Right ventricle myocardium superior (tissue), 1 donor: Measurements from ENCODE around the gene CHST13. TPM values are rescaled to one million over a fixed set of nuclear protein-coding genes. Genes with fewer than 3 reads are reported as not detected.

Experiments
- ATAC-seq: fragments of 200-7000 bp; cut with Tn5 transposase; one replicate; pipeline ENCODE4 v1.9.1; 2020; ENCODE audit warnings: mild to moderate bottlenecking; ENCODE audit not compliant: poor library complexity
- DNase-seq: peaks from one replicate; pipeline ENCODE4 v3.0.0-alpha.2; 2020
- intact Hi-C: fragments of 100-400 bp; cut with DNase I; formaldehyde crosslinking; loops from one replicate; pipeline ENCODE4 v1.11.2; 2022
- long read RNA-seq: library from polyadenylated mRNA; unstranded; transcript quantifications from one replicate; pipeline ENCODE4 v2.0.0, GENCODE V29; 2021
- total RNA-seq: library from RNA; stranded (reverse); fragmentation: NEBNext Ultra II Directional; extraction: Animal tissue kit (Norgen Biotek cat#: 25700); gene quantifications from one replicate; pipeline ENCODE4 v1.2.1, GENCODE V29; 2021
- donor health status: DM: no; HTN: yes; CAD: no; lungs with severe emphysema.

Gene CHST13, protein sequence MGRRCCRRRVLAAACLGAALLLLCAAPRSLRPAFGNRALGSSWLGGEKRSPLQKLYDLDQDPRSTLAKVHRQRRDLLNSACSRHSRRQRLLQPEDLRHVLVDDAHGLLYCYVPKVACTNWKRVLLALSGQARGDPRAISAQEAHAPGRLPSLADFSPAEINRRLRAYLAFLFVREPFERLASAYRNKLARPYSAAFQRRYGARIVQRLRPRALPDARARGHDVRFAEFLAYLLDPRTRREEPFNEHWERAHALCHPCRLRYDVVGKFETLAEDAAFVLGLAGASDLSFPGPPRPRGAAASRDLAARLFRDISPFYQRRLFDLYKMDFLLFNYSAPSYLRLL
- 0.11 TPM for total RNA-seq
- long read RNA-seq, partial matches to known transcripts = 0 of 1 reads
- long read RNA-seq, other reads (novel, unspliced or antisense) = 0 of 1 reads

DNA sequence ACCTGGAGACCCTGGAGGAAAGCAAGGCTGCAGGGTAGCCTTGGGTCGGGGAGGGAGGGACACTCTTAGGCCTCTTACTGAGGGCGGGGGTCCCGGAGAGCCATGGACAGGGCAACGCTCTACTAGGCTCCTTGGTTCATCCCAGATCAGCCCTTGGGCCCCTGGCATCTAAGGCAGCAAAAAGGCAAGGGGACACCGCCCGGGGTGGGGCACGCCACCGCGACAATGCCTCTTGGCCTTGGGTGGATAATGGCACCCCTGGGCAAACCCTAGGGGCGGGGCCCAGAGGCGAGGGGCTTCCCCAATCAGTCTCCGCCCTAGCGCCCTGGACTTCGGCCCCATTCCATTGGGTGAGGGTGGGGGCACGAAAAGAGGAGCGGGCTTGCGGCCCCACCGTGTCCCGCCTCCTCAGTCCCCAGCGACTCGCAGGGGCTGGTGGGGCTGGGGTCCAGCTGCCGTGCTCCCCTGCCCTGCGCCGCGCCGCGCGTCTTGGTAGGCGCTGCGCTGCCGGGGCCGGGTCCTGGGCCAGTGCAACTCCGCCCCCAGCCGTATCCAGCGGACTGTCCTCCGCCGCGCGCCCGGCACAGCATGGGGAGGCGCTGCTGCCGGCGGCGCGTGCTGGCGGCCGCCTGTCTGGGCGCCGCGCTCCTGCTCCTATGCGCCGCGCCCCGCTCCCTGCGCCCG, at the start of gene CHST13:
Gene CHST13 (plus strand): TSS at position 411 of the 684 bp plus-strand sequence. CDS start 178 bp downstream, at position 589.
- peak; percentile 76 for DNase-seq
- peak; percentile 84 for ATAC-seq
- intact Hi-C loops = loop anchor here (10.0 kb wide), 1 partner anchor 1021 kb away; no protein-coding TSS in a partner anchor

DNA sequence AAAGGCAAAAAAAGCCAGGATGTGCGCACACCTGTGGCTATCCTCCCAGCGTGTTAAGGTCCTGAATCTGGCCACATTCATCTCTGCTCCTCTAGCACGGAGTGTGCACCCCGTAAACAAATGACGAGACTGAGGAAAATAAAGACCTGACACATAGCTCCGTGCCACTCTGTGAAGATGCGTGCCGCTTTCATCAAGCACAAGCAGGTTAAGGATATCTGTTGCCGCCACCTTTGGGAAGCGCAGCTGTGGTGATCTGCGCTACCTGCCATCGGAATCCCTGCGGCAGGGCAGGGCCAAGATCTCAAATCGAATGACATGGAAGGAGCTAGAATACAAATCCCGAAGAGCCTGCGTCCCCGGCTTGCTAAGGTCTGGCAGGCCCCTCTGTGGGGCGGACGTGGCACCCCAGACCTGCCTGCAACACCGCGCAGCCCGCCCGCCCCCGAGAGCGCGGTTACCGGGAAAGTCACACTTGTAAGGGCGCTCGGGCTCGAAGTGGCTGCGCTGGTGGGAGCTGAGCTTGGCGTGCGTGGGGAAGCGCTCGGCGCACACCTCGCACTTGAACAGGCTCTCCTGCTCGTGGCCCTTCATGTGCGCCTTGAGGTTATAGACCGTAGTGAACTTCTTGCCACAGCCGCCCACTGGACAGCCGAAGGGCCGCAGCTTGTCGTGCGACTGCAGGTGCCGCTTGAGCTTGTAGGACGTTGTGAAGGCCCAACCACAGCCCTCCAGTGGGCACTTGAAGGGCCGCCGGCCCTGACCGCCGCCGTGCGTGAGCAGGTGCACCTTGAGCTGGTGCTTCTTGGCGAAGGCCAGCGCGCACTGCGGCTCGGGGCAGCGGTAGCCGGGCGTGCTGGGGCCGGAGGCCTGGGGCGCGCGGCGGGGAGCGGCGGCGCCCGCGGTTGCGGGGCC, 49.2 kb upstream of the CHST13 start:
- DNase-seq (peak; percentile 66), ATAC-seq (peak; percentile 2)
- intact Hi-C loops = no loop called here

DNA sequence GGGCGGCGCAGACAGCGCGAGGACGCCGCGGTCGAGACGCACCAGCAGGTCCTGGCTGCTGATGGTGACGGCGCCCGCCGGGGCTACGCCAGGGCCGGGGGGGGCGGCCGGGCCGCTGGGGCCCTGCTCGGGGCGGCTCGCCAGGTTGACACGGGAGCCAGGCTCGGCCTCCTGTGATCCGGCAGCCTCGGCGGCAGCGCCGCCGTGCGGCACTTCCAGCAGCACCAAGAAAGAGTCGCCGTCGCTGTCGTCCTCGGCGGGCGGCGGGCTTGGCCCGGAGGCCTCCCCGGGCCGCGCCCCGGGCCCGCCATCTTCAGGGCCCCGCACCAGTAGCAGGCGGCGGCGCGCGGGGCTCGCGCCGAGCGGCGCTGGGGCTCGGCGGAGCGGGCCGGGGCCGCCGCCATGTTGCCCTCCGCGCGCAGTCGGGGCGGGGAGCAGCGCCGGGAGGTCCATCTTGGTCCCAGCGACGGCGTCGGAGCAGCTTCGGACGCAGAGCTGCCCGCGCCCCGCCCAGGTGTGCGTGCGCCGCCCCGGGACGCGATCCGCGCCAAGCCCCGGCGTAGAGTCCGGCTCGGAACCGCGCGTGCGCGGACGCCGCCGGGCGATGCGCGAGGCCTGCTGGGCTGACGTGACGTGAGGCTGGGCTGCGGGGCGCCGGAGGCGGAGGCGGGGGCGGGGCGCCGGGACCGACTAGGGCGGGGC, 48.4 kb upstream of the CHST13 start, which contains the start of gene ZXDC:
Gene ZXDC (minus strand): TSS at position 479 of the 702 bp plus-strand sequence. CDS start 26 bp downstream, at position 453.
- peak; percentile 98 for DNase-seq
- peak; percentile 94 for ATAC-seq
- intact Hi-C loops = no loop called here

DNA sequence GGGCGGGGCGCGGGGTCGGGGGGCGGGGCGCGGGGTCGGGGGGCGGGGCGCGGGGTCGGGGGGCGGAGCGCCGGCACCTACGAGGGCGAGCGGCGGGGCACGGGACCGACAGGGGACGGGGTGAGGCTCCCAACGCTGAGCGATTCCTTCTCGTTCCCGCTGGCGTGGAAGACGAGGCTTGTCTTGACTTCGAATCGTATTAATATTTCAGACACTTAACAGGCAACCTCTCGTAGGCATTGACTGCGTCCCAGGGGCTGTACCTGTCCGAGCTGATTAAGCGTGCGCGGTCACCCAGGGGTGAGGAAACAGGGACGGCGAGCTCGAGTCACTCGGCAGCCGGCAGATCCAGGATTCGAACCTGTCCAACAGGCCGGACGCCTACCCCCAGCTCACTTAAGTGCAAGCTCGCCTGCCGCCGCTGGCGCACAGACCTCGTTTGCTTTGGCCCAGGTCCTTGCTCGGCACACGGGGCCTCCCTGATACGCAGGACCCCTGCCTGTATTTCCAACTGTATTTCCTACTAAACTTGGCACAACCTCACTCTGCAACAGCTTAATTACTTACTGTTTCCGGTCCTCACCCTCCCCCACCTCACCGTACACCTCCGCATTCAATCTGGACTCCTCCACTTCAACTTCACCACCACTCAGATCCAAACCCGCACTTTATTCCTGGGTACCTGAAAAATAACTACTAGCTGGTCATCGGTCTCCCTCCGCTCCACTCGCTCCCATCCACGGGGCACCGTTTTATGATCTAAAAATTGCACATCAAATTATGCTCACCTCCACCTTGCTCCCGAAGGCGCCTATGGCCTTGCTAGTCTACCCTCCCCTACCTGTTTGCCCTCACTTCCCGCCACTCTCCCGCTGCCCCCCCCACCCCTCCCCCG, 47.5 kb upstream of the CHST13 start:
- peak; percentile 75 for DNase-seq
- intact Hi-C loops = no loop called here
- ATAC-seq = peak; percentile 67

DNA sequence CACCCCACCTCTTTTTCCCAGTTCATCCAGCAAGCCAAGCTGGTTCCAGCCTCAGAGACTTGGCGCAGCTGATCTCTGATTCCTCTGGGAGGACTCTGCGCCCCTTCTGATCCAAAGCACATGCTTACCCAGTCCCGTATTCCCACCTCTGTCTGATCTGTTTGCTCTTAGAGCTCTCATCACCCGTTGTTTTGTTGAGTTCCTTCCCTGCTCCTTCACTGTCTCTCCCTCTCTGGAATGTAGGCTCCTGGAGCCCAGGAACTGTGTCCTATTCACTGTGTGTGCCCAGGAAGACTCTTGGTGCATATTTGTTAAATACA, 46.9 kb upstream of the CHST13 start:
- intact Hi-C loops = no loop called here
- ATAC-seq (no peak), DNase-seq (no peak)

DNA sequence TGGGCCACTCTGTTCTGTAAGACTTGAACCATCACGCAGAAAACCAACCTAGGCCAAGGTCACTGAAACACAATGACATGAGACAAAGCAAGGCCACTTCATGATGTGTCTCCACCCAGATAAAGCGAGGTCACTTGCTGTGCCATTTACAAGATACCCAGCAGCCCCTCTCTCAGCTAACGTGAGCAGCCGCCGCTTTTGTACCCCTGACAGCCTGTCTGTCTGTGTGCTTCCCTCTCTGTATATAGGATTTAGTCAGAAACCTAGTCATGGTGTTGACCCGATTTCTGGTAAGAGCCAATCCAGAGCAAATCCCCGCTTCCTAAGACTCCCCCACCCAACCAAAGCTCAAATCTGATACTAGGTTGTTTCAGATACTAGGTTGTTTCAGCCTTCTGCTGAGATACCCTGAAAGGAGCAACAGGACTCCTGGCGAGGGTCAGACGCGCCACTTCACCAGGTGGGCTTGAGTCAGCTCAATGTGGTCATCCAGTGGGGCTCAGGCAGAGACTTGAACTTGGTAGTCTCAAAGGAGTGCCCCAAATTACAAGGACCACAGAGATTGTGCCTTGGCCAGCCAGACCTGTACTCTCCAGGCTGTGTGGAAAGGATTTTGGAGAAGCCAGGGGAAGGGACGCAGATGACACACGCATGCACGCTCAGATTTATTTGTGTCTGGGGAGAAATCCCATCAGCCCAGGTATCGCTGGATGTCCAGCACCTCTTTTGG, 45.2 kb upstream of the CHST13 start:
- intact Hi-C loops = no loop called here
- peak; percentile 31 for DNase-seq
- no peak for ATAC-seq

DNA sequence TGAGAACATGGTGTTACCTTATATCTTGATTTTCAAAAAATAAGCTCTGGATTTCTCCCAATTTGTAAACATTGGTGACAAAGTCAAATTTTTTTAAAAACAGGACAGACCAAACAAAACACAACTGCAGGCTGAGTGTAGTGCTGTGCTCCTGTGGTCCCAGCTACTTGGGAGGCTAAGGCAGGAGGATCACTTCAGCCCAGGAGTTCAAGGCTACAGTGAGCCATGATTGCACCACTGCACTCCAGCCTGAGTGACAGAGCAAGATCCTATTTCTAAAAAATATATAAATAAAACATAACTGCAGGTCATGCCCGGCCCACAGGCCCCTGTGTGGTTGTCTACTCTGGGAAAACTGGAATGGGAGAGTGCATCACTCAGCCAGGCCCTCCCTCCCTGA, 44.3 kb upstream of the CHST13 start:
- ATAC-seq (no peak), DNase-seq (peak; percentile 16)
- intact Hi-C loops = no loop called here

DNA sequence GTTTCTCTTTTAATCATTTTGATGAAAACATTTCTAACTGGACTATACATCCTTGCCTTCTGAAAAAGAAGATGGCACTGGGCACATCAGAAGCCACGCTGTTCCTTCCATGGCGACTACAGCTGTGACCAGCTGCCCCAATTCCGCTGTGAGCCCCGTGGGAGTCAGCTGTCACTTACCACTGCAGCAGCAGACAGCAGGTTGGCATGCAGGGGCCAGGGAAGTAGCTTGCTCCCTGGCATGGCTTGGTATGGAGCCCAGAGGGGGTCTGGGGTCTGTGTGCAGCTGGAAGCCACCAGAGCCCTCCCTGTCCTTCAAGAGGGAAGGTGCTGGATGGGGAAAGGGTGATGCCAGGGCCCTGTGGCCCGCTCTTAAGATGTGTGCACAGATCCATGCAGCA, 43.7 kb upstream of the CHST13 start:
- ATAC-seq = no peak
- intact Hi-C loops = no loop called here
- DNase-seq = peak; percentile 10

DNA sequence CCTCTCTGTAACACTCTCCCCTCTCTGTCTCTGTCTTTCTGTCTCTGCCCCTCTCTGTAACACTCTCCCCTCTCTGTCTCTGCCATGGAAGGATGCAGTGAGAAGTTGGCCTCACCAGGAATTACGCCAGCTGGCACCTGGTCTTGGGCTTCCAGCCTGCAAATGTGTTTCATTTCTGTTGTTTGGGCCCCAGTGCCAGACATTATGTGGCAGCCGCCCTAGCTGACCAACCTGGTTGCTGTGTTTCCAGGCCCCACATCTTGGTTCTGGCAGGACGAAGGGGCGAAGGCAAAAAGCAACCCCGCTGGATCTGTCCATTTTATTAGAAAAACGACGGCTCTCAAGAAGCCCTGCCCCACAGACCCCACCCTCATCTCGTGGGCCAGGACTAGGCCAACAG, 43.1 kb upstream of the CHST13 start:
- DNase-seq (peak; percentile 54), ATAC-seq (no peak)
- intact Hi-C loops = no loop called here

DNA sequence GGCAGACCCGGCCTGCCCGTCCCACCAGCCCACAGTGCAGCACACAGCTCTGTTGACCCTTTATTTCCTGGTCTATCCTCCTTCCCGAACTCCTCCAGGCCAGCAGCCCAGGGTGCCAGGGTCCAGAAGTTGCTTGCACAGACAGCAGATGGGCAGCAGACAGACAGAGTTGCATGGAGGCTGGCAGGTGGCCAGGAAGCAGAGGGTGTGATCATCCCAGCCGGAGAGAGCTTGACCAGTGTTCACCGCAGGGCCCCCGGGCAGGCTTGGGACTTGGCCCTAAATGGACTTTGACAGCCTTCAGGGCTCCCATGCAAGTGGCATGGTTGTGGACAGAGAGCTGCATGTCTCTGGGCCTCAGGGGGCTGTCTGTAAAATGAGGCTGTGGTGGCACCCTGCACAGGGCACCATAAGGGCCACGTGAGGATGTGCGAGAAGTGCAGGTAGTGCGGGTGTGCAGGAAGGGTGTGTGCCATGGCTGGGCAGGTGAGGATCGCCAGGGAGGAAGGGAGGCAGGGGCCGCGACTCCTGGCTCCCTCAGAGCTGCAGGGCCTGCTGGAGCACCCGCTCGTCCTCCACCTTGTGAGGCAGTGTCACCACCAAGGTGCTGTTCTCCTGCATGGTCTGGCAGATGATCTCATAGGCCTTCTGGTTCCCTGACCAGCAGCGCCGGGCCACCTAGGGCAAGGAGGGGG, 42.0 kb upstream of the CHST13 start:
- DNase-seq (peak; percentile 65), ATAC-seq (peak; percentile 45)
- intact Hi-C loops = no loop called here

DNA sequence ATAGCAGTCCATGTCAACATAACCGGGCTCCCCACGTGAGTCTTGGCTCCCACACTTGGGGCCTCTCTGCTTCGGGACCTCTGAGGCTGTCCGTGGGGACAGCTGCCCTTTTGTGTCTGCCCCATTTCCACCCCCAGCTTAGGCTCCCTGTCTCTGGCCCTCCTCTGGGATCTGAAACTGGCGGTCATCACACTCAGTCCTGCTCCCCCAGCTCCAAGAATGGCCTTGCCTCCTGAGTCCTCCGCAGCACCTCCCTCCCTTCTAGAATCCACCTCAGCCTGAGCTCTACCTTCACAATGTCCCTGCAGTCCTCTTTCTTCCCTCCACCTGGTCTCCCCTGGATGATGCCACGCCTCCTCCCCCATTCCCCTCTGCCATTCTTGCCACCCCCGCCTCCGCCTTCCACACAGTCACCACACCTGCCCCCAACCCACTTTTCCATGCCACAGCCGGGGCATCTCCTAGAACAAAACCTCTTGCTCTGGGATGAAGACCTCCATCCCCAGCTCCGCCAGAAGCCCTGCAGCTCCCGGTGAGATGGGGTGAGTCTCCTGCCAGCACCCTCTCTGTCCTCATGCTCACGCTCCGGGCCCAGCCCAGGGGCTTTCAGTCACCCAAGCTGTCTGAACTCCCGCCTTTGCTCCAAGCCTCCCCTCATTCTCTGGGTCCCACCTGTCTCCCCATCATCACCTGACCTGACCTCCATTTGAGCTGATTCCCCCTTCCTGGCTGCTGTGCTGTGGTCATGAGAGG, 41.3 kb upstream of the CHST13 start:
- intact Hi-C loops = no loop called here
- peak; percentile 14 for DNase-seq
- ATAC-seq = no peak

DNA sequence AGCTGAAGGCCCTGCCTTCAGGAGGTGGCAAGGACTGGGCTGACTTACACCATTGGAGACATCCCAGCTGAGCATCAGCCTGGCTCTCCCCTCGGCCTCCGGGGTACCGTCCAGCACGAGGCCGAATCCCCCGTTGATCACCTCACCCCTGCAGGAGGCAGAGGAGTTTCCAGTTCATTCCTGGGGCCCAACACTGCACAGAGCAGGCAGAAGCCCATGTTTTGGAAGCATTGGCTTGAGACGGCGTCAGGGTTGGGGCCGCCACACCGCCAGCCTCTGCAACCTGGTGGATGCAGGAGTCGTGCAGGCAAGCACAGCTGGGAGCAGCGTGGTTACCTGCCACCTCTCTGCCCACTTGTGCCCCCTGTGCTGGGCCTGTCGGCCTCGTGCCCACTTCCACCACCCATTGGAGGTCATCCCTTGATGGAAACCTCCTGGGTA, 40.6 kb upstream of the CHST13 start:
- intact Hi-C loops = no loop called here

DNA sequence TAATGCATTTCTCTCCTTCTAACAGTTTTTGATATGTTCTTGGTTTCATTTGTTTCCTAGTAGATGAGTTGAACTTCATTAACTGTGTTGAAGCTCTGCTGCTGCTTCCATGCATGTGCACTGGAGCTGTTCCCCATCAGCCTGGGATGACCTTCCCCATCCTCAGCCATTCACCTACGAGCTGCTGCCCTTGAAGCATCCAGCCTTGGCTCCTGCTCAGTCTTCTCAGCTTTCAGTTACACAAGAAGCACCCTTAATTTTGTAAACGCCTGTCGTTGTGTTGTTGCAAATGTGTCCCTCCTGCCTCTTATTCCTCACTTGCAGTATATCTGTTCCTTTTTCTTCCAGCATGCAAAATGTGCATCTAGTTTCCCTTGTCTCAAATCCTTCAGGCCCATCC, 39.8 kb upstream of the CHST13 start:
- intact Hi-C loops = no loop called here
- DNase-seq (peak; percentile 5), ATAC-seq (no peak)

More for the DNA sequence above, 40.6 kb upstream of the CHST13 start:
- ATAC-seq (no peak), DNase-seq (peak; percentile 12)

DNA sequence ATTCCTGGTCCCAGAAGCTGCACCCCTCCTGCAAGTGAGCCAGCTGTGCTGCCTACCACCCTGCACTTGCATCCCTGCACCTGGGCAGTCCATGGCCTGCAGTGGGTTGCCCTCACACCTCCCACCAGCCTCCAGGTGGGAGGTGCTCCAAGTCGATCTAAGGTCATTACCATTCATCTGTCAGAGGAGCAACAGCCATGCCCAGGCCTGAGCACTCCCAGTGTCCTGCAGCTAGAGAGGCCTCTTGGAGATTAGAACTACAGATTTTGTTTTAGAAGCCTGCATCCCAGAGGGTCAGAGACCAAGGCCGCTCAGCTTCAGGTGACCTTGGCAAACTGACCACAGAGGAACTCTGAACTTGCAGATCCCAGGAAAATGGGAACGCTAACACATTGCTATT, 39.3 kb upstream of the CHST13 start:
- ATAC-seq (no peak), DNase-seq (peak; percentile 19)
- intact Hi-C loops = no loop called here

DNA sequence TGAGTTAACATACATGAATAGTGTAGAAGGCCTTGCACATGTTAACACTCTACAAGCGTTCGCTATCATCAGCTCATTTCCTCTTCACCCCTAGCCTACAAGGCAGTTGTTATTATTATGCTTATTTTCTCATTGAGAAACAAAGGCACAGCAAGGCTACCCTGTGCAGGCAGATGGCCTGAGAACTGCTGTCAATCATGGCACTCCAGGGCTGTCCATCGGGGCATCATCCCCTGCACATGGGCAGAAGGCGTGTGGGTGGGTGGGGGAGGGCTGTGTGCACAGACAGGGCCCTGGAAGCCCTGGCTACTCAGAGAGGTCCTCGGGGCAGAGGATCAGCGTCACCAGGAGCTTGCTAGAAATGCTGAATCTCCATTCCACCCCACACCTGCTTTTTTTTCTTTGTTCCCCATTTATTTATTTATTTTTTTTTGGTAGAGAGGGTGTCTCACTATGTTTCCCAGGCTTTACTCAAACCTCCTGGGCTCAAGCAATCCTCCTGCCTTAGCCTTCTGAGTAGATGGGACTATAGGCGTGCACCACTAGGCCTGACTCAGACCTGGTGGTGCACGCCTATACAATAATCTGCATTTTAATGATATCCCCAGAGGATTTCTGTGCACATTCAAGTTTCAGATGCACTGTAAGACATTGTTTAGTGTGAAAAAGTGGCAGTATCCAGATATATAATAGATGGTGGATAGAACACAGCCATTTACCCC, 38.6 kb upstream of the CHST13 start:
- DNase-seq (no peak), ATAC-seq (no peak)
- intact Hi-C loops = no loop called here
